Measurements from ENCODE around the gene CFAP61. TPM values are rescaled to one million over a fixed set of nuclear protein-coding genes. Genes with fewer than 3 reads are reported as not detected.

Gene CFAP61
- total RNA-seq, 1 experiment from 2014 or later = 0.28 TPM

- Histone ChIP-seq H3K4me3 (ENCODE audit: low read depth in 2 of 2, low read length in 2 of 2) (no peak overlapping the region), H3K36me3 (ENCODE audit: control insufficient read depth, insufficient read depth, low read length) (no peaks in the 10 kb centered on the region), H3K27ac (ENCODE audit: low read length) (no peak overlapping the region), H3K9me3 (ENCODE audit: control insufficient read depth, insufficient read depth, low read depth, low read length) (no peaks in the 10 kb centered on the region), H3K4me1 (ENCODE audit: control insufficient read depth, insufficient read depth, low read length) (no peaks in the 10 kb centered on the region), H3K27me3 (ENCODE audit: control insufficient read depth, insufficient read depth, low read length) (no peaks in the 10 kb centered on the region)
- in situ Hi-C loops (cut with HindIII; ENCODE audit: low pct_unique_long_range_greater_than_20kb, low sequenced_read_pairs) = no loop called here
- TF ChIP-seq TCF7L2 (IDR thresholded peaks at IDR 0.05; ENCODE audit: low read depth, low read length) (no peak), SIN3A (IDR thresholded peaks at IDR 0.05; ENCODE audit: borderline replicate concordance, insufficient read depth, low read depth, low read length) (no peak), CTCF (IDR thresholded peaks at IDR 0.05) (no peak), REST (IDR thresholded peaks at IDR 0.05; ENCODE audit: insufficient read depth in 1 of 2, low read depth in 2 of 2, low read length in 1 of 2) (no peak), POLR2AphosphoS5 (IDR thresholded peaks at IDR 0.05; ENCODE audit: low read depth, low read length) (no peak)
- BruUV-seq (replicated peaks) = no TSS peak
- intact Hi-C loops (cut with micrococcal nuclease; ENCODE audit: unreplicated experiment) = no loop called here
- ChIA-PET CTCF (no interaction called here), POLR2A (no interaction called here)
- no peak for ATAC-seq
- DNase-seq (ENCODE audit: low read depth, low spot score) = no peak
These were observed 291.6 kb downstream of the CFAP61 start for GRCh38 chr20:20343932-20344331.

GRCh38 chr20:20344476-20344875 is 292.1 kb downstream of the CFAP61 start:
- no peak overlapping the region for H3K27ac ChIP-seq (ENCODE audit: low read length)
- H3K27me3 ChIP-seq (ENCODE audit: control insufficient read depth, insufficient read depth, low read length) = no peaks in the 10 kb centered on the region
- no TSS peak for BruUV-seq (replicated peaks)
- H3K4me3 ChIP-seq (ENCODE audit: low read depth in 2 of 2, low read length in 2 of 2) = no peak overlapping the region
- intact Hi-C loops (cut with micrococcal nuclease; ENCODE audit: unreplicated experiment) (no loop called here), in situ Hi-C loops (cut with HindIII; ENCODE audit: low pct_unique_long_range_greater_than_20kb, low sequenced_read_pairs) (no loop called here)
- no peaks in the 10 kb centered on the region for H3K36me3 ChIP-seq (ENCODE audit: control insufficient read depth, insufficient read depth, low read length)
- DNase-seq (ENCODE audit: low read depth, low spot score) (no peak), ATAC-seq (no peak)
- POLR2A ChIA-PET = no interaction called here
- TF ChIP-seq REST (IDR thresholded peaks at IDR 0.05; ENCODE audit: insufficient read depth in 1 of 2, low read depth in 2 of 2, low read length in 1 of 2) = no peak
- TF ChIP-seq CTCF (IDR thresholded peaks at IDR 0.05) = no peak
- no peak for TF ChIP-seq POLR2AphosphoS5 (IDR thresholded peaks at IDR 0.05; ENCODE audit: low read depth, low read length)
- no peak for TF ChIP-seq TCF7L2 (IDR thresholded peaks at IDR 0.05; ENCODE audit: low read depth, low read length)
- no peak for TF ChIP-seq SIN3A (IDR thresholded peaks at IDR 0.05; ENCODE audit: borderline replicate concordance, insufficient read depth, low read depth, low read length)
- no peaks in the 10 kb centered on the region for H3K4me1 ChIP-seq (ENCODE audit: control insufficient read depth, insufficient read depth, low read length)
- no peaks in the 10 kb centered on the region for H3K9me3 ChIP-seq (ENCODE audit: control insufficient read depth, insufficient read depth, low read depth, low read length)
- CTCF ChIA-PET = no interaction called here
